Gastroesophageal sphincter (tissue), 3 donors: Measurements from ENCODE around the gene PPP1R3C.

Source experiments
- CTCF ChIP-seq, 4 experiments: fragments of 200-600 bp in 2 of 4; fragments of 450-650 bp in 2 of 4; sonication (generic) in 1 of 4; IDR thresholded peaks; one replicate each; pipeline ENCODE4 v1.5.1; 2017 to 2019; ENCODE audit warnings: antibody characterized with exemption in 4 of 4, mild to moderate bottlenecking in 2 of 4, moderate library complexity in 2 of 4
- EP300 ChIP-seq: sonication (generic); formaldehyde crosslinking; IDR thresholded peaks from one replicate; pipeline ENCODE4 v1.6.1; 2017; ENCODE audit warnings: antibody characterized with exemption, mild to moderate bottlenecking
- POLR2A ChIP-seq, 2 donors: fragments of 450-650 bp; IDR thresholded peaks; one replicate each; pipeline ENCODE4 v1.6.1; 2017; ENCODE audit warnings: antibody characterized with exemption in 2 of 2, mild to moderate bottlenecking in 2 of 2, moderate library complexity in 1 of 2

DNA sequence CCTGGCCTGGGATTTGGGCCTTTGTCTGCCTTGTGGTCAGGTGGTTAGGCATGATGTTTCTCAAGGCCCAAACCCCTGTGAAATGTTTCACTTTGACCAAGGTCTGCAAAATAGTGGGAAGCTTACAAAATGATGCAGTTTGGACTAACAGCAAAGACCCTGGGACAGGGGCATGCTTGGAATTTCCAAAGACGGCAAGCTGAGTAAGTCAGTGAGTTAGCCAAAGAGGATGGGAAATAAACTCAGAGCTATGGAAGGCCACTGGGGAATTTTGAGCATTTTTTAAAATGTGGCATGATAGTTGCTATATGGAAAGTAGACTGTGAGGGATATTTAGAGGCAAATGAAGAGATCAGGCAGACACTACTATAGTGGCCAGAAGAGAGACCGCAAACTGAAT, 31.6 kb upstream of the PPP1R3C start:
- TF ChIP-seq CTCF (IDR thresholded peaks at IDR 0.05), result no peak
- TF ChIP-seq POLR2A (IDR thresholded peaks at IDR 0.05), result no peak
- no peak for TF ChIP-seq EP300
